Measurements from ENCODE around the gene SRPX2.
A peak's percentile ranks its signal among the peaks of the same experiment; 100 is the strongest.

The SRPX2 gene, protein sequence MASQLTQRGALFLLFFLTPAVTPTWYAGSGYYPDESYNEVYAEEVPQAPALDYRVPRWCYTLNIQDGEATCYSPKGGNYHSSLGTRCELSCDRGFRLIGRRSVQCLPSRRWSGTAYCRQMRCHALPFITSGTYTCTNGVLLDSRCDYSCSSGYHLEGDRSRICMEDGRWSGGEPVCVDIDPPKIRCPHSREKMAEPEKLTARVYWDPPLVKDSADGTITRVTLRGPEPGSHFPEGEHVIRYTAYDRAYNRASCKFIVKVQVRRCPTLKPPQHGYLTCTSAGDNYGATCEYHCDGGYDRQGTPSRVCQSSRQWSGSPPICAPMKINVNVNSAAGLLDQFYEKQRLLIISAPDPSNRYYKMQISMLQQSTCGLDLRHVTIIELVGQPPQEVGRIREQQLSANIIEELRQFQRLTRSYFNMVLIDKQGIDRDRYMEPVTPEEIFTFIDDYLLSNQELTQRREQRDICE

DNA sequence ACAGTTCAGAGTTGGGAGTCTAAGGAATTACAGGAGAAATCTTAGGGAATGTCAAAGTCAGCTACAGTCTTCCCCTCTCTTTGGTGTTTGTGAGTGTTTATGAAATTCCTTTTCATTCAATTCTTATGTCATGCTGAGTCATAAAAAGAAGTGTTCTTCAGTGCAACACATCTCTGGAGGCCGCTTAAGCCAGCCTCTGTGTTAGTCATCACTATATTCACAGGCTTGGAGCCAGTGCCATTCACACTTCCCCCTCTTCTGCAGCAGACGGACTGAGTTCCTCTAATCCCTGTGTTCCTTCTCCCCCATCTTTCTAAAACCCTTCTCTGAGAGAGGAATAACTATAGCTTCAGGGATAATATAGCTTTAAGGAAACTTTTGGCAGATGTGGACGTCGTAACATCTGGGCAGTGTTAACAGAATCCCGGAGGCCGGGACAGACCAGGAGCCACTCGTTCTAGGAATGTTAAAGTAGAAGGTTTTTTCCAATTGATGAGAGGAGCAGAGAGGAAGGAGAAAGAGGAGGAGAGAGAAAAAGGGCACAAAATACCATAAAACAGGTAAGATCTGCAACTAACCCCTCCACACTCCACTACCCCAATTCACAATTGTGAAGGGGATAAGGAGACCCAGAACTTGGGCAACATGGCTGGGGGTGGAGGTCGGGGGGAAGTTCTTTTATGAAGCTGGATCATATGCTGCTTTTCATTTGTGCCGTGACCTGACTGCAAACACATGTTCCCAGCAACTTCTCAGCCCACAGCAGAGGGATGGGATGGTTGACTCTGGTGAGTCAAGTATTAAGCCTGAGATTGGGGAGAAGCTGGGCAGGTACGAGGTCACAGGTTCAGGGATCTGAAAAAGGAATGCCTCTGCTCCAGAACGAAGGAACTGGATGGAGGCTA is at the start of gene SRPX2:
TSS of gene SRPX2 (plus strand) at position 244 of the 905 bp plus-strand sequence. CDS start 2,124 bp downstream, outside the sequence.
- DNase-seq, result no peak

GRCh38 chrX:100596601-100597000 is 47.4 kb upstream of the SRPX2 start:
- DNase-seq, result no peak

DNA sequence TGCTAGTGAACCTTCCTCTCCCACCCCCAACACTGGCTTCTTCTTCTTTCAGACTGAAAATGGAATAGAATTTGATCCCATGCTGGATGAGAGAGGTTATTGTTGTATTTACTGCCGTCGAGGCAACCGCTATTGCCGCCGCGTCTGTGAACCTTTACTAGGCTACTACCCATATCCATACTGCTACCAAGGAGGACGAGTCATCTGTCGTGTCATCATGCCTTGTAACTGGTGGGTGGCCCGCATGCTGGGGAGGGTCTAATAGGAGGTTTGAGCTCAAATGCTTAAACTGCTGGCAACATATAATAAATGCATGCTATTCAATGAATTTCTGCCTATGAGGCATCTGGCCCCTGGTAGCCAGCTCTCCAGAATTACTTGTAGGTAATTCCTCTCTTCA is 44.5 kb upstream of the SRPX2 start:
- no peak for DNase-seq

- no peak for DNase-seq
Measured at GRCh38 chrX:100600340-100600739, 43.7 kb upstream of the SRPX2 start.

- DNase-seq, result no peak
Measured at GRCh38 chrX:100600758-100601157, 43.2 kb upstream of the SRPX2 start.

- DNase-seq, result peak; percentile 20
Measured at GRCh38 chrX:100606753-100607152, 37.2 kb upstream of the SRPX2 start.

DNA sequence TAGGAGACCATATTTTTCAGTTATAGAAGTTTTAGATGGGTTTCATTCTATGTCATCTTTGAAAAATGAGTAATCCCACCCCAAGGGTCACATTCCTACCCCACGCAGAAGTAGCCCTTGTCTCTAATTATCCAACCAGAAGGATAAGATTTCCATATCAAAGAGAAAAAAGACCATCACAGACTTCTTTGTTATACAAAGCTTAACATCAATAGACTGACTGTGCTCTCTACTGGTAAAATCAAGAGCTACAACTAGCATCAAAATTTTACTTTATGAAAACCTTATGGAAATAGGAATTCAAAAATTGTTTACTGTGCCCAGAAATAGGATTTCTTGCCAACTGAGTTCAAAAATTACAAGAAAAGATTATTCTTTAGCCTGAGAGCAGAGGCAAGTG is 34.4 kb upstream of the SRPX2 start:
- no peak for DNase-seq

DNA sequence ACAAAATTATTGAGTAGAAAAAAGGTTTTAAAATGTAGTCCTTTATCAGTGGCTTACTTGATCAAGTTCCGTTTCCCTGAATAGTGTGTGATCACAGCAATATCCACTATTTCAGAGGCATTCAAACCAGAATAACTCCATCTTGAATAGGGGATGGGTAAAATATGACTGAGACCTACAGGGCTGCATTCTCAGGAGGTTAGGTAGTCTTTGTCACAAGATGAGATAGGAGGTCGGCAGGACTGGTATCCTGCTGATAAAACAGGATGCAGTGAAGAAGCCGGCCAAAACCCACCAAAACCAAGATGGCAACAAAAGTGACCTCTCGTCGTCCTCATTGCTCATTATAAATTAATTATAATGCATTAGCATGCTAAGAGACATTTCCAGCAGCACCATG is 32.0 kb upstream of the SRPX2 start:
- no peak for DNase-seq

- DNase-seq, result peak; percentile 46
Measured at GRCh38 chrX:100615005-100615404, 29.0 kb upstream of the SRPX2 start.

GRCh38 chrX:100623001-100623400 is 21.0 kb upstream of the SRPX2 start:
- DNase-seq, result no peak

DNA sequence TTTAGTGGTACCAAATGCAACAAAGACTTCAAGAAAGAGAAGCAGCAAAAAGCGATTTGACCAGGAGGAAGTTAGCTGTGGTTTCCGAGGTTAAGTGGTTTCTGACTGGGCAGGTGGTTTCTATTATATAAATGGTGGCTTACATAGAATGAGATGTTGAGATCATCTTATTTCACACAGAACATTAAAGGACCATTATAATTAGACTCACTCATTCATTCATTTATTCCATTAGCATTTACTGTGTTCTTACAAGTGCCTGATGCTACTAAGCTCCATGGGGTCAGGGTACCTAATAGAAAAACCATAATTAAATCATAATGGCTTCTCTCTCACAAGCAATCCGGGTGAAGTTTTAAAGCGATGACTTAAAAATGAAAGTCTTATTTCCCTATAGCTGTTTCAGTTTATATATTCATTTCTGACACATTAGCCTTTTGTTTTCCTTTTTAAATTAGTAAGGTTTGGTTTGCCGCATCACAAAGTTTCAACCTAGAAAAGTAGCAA is 18.0 kb upstream of the SRPX2 start:
- DNase-seq, result peak; percentile 37

GRCh38 chrX:100635040-100635439 is 9.0 kb upstream of the SRPX2 start:
- no peak for DNase-seq

DNA sequence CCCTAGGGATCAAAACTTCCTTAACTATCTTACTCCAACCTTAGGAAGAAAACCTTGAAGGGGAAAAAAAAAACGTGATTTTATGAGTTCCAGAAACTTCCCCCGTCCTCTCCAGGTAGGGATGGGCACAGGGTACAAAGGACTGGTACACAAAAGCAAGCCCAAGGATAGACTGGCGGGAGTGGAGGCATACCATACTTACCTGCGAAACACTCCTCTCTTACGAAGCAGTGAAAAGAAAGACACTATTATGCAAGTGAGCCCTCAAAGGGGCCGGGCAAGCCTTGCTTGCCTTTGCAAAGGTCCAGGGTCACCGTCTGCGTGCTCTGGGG is 8.0 kb upstream of the SRPX2 start:
- no peak for DNase-seq

DNA sequence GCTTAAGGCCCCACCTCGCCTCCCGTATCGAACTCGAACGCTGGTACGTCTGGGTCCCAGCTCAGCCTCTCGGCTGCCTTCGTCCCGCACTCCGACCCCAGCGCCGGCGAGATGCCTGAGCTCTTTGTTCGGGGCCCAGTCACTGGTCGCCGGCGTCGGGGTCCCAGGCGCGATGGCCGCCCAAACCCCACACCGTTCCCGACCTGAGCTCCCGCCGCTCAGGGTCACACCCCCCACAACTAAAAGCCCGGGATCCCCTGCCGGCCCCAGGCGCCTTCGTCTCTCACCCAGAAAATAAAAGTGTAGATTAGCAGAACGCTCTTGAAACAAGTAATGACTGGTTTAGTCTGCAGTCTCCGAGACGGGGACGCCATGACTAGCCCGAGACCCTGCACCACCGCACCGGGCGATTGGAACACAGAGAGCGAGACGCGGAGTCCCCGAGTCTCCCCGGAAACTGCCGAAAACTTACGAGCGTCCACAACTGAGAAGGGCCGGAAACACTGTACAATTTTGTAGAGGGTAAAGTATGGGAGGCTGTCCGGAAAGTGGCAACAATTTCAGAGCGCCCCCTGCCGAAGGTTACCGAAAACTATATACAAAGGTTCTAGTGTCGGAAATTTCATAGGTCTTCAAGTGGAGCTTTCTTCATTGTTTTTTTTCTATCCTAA is 7.5 kb upstream of the SRPX2 start, which contains the start of gene TSPAN6:
TSS of gene TSPAN6 (minus strand) at position 486 of the 671 bp plus-strand sequence. CDS start at position 374, 112 bp downstream.
- peak; percentile 85 for DNase-seq

DNA sequence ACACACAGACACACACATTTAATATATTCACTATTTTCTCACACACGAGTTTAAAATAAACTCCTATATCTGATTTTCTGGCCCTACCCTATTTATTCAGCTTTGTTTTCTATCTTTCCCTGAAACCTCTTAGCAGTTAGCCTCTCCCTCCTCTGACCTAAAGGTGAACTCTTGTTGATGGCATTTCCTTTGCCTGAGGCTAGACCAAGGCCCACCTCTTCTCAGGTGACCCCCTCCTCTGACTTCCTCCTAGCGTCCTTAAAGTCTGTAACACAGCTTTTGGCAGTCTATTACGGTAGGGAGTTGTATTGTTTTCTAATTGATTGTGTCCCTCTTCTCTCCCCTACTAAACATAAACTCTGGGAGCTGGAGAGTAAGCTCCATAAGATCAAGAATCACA is 1.7 kb upstream of the SRPX2 start:
- no peak for DNase-seq

DNA sequence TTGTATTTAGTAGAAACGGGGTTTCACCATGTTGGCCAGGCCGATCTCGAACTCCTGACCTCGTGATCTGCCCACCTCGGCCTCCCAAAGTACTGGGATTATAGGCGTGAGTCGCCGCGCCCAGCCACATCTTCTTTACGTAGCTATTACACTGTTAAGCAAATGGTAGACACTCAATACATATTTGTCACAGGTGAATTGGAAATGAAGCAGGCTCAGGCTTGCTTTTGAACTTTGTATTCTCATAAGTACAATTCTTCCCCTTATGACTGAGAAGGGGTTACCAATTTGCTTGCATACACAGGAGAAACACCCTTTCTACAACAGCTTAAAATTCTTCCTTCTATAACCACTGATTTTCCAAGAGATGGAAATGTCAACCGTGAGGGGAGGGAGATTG is 787 bp upstream of the SRPX2 start:
- DNase-seq, result no peak

DNA sequence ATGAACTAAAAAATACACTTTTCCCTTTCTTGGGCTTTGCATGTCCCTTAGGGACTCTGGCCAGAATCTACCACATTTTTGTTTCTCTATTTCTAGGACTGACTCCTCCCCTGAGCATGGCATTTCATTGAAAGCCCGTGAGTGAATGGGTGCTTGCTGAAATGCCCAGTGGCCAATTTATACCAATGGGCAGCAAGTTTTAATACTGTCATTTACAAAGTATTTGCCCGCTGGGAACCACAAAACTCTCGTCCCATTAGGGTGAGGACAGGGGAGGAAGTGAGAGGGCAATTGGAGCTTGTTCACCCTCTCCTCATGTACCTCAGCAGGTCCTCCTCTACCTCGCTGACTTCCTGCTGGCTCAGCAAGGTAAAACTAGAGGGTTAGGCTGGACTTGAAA is 1.1 kb downstream of the SRPX2 start:
- no peak for DNase-seq

DNA sequence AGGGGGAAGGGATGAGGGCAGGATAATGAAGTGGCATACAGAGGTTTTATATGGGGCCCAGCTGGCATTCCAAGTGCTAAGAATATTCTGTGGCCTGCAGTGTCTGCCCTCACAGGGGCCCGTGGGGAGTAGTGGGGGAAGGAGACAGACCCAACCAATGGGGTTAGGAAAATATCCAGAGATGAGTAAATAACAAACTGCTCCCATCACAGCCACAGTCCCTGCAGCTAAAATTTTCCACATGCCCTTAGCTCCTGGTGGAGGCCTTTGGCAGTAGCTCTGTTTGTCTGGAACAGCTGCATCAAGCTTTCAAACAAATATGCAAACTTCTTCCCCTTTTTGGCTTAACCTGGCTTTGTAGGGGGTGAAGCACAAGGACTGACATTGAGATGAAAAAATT is 3.1 kb downstream of the SRPX2 start:
- DNase-seq, result no peak

GRCh38 chrX:100647739-100648138 is 3.7 kb downstream of the SRPX2 start:
- DNase-seq, result no peak

- DNase-seq, result no peak
Measured at GRCh38 chrX:100648458-100649417, 4.7 kb downstream of the SRPX2 start.

GRCh38 chrX:100649550-100650356 is 5.8 kb downstream of the SRPX2 start:
- DNase-seq, result no peak

All from hematopoietic multipotent progenitor cell treated with erythropoietin and hydrocortisone succinate and interleukin-3 and kit ligand, for 6 days (in vitro differentiated cells).